HG03575 (cell line): ENCODE measurements around the gene SCUBE3.

Source experiments
- ATAC-seq: cut with Tn5 transposase; IDR thresholded peaks from one replicate; pipeline ENCODE4 v1.9.1; 2021; ENCODE audit not compliant: unreplicated experiment, insufficient number of reproducible peaks, low FRiP score; ENCODE audit errors: extremely low read depth

SCUBE3 gene

GRCh38 chr6:35213824-35214756 is at the start of gene SCUBE3:
Gene SCUBE3, plus strand, starts transcription at chr6:35213956. Its CDS starts 463 bp downstream, at chr6:35214419.
- ATAC-seq: no peak

- ATAC-seq: no peak
Measured at GRCh38 chr6:35164277-35164676, 49.5 kb upstream of the SCUBE3 start.

GRCh38 chr6:35164868-35165267 is 48.9 kb upstream of the SCUBE3 start:
- ATAC-seq: no peak

- no peak for ATAC-seq
Measured at GRCh38 chr6:35165630-35166071, 48.1 kb upstream of the SCUBE3 start.

GRCh38 chr6:35166116-35166515 is 47.6 kb upstream of the SCUBE3 start:
- no peak for ATAC-seq

GRCh38 chr6:35166520-35166919 is 47.2 kb upstream of the SCUBE3 start:
- no peak for ATAC-seq

- no peak for ATAC-seq
Measured at GRCh38 chr6:35167505-35167904, 46.3 kb upstream of the SCUBE3 start.

- ATAC-seq: no peak
Measured at GRCh38 chr6:35168461-35168861, 45.3 kb upstream of the SCUBE3 start.

- no peak for ATAC-seq
Measured at GRCh38 chr6:35170166-35170565, 43.6 kb upstream of the SCUBE3 start.

- no peak for ATAC-seq
Measured at GRCh38 chr6:35170891-35171290, 42.9 kb upstream of the SCUBE3 start.

- no peak for ATAC-seq
Measured at GRCh38 chr6:35173044-35173426, 40.7 kb upstream of the SCUBE3 start.

- ATAC-seq: no peak
Measured at GRCh38 chr6:35173427-35174087, 40.2 kb upstream of the SCUBE3 start.

- ATAC-seq: no peak
Measured at GRCh38 chr6:35174088-35174434, 39.7 kb upstream of the SCUBE3 start.

GRCh38 chr6:35174501-35174900 is 39.3 kb upstream of the SCUBE3 start:
- ATAC-seq: no peak

GRCh38 chr6:35176301-35177024 is 37.3 kb upstream of the SCUBE3 start:
- no peak for ATAC-seq

- ATAC-seq: no peak
Measured at GRCh38 chr6:35177157-35177556, 36.6 kb upstream of the SCUBE3 start.

GRCh38 chr6:35177596-35177995 is 36.2 kb upstream of the SCUBE3 start:
- no peak for ATAC-seq

- ATAC-seq: no peak
Measured at GRCh38 chr6:35178012-35178411, 35.7 kb upstream of the SCUBE3 start.

GRCh38 chr6:35178932-35179832 is 34.6 kb upstream of the SCUBE3 start:
- no peak for ATAC-seq
